SK-N-SH (cell line): ENCODE data around the gene HS3ST3A1. TPM values are rescaled to one million over a fixed set of nuclear protein-coding genes. Genes with fewer than 3 reads are reported as not detected.

ENCODE experiments used
- CTCF ChIA-PET: fragments of 300-600, 350-600 bp; formaldehyde crosslinking; extraction: SDS; loops from one replicate; lab custom pipeline; 2021; lab: Yijun Ruan, JAX
- POLR2A ChIA-PET: fragments of 350-600 bp; sonication (Branson Sonifier 250); formaldehyde crosslinking; extraction: SDS; loops from one replicate; lab custom pipeline; 2020; ENCODE audit warnings: antibody characterized with exemption, inconsistent platforms; lab: Yijun Ruan, JAX
- DNase-seq: peaks from one replicate; pipeline ENCODE4 v3.0.0; 2012
- H2AFZ ChIP-seq: fragments of 200-600 bp; sonication (generic); 2 replicates; pipeline ENCODE4 v1.8.1; 2016; ENCODE audit warnings: antibody characterized with exemption, mild to moderate bottlenecking, low read depth
- H3F3A ChIP-seq: fragments of 200-600 bp; sonication (generic); replicated peaks from 2 replicates; pipeline ENCODE3; 2016; ENCODE audit warnings: antibody characterized with exemption, mild to moderate bottlenecking; ENCODE audit not compliant: insufficient read depth
- H3K27ac ChIP-seq, 2 experiments: fragments of 200-500 bp in 1 of 2; fragments of 200-600 bp in 1 of 2; sonication (Bioruptor generic) in 1 of 2; sonication (generic), shearing (Covaris generic) in 1 of 2; 2 replicates each; pipeline versions ENCODE4 v1.5.1 to v1.6.1; 2014 to 2016; ENCODE audit warnings: low read depth in 2 of 2, inconsistent platforms in 1 of 2, low read length in 1 of 2, mild to moderate bottlenecking in 1 of 2, mixed read lengths in 1 of 2
- H3K27me3 ChIP-seq: fragments of 200-600 bp; sonication (generic), shearing (Covaris generic); 2 replicates; pipeline ENCODE4 v1.6.1; 2016; ENCODE audit warnings: mixed run types; ENCODE audit not compliant: insufficient read depth
- H3K36me3 ChIP-seq, 2 experiments: fragments of 200-500 bp in 1 of 2; fragments of 200-600 bp in 1 of 2; sonication (Bioruptor generic) in 1 of 2; sonication (generic) in 1 of 2; replicated peaks in 1 of 2; 2 replicates each; pipeline versions ENCODE3 to v1.5.1; 2014 to 2016; ENCODE audit warnings: low read length in 1 of 2, mild to moderate bottlenecking in 1 of 2; ENCODE audit not compliant: insufficient read depth in 2 of 2, control insufficient read depth in 1 of 2
- H3K4me1 ChIP-seq, 2 experiments: fragments of 200-500 bp in 1 of 2; fragments of 200-600 bp in 1 of 2; sonication (Bioruptor generic) in 1 of 2; sonication (generic), shearing (Covaris generic) in 1 of 2; 2 replicates each; pipeline versions ENCODE4 v1.5.1 to v1.6.1; 2014 to 2016; ENCODE audit warnings: low read depth in 1 of 2, low read length in 1 of 2, mixed run types in 1 of 2; ENCODE audit not compliant: insufficient read depth in 2 of 2, control insufficient read depth in 1 of 2
- H3K4me2 ChIP-seq: fragments of 200-600 bp; sonication (generic), shearing (Covaris generic); 2 replicates; pipeline ENCODE4 v1.6.1; 2017; ENCODE audit warnings: mixed run types
- H3K4me3 ChIP-seq, 2 experiments: fragments of 200-500 bp in 1 of 2; fragments of 200-600 bp in 1 of 2; sonication (Bioruptor generic) in 1 of 2; sonication (generic), shearing (Covaris generic) in 1 of 2; 2 replicates each; pipeline versions ENCODE4 v1.5.1 to v1.8.1; 2014 to 2016; ENCODE audit warnings: low read depth in 2 of 2, inconsistent platforms in 1 of 2, low read length in 1 of 2, mild to moderate bottlenecking in 1 of 2, mixed read lengths in 1 of 2, moderate library complexity in 1 of 2
- H3K79me2 ChIP-seq: fragments of 200-600 bp; sonication (generic); 2 replicates; pipeline ENCODE4 v1.8.1; 2017; ENCODE audit warnings: mild to moderate bottlenecking; ENCODE audit not compliant: insufficient read depth
- H3K9ac ChIP-seq: fragments of 200-600 bp; sonication (generic); 2 replicates; pipeline ENCODE4 v1.6.1; 2017; ENCODE audit warnings: mixed run types
- H3K9me2 ChIP-seq: fragments of 200-600 bp; sonication (generic); 2 replicates; pipeline ENCODE4 v1.6.1; 2017; ENCODE audit warnings: mixed run types
- H3K9me3 ChIP-seq: fragments of 200-600 bp; sonication (generic); 2 replicates; pipeline ENCODE4 v1.6.1; 2017; ENCODE audit warnings: mixed run types, mild to moderate bottlenecking, moderate library complexity
- H4K20me1 ChIP-seq: fragments of 200-600 bp; sonication (generic); 2 replicates; pipeline ENCODE4 v1.6.1; 2017; ENCODE audit warnings: mild to moderate bottlenecking, mixed run types; ENCODE audit not compliant: insufficient read depth
- CHD2 ChIP-seq: fragments of 150-350 bp; IDR thresholded peaks from 2 replicates; pipeline ENCODE4 v1.6.1; 2018; ENCODE audit warnings: low read length; ENCODE audit not compliant: partially characterized antibody
- EP300 ChIP-seq, 2 experiments: IDR thresholded peaks; 2 replicates each; pipeline versions ENCODE4 v1.4.0 to v1.6.1; 2012; ENCODE audit warnings: borderline replicate concordance in 1 of 2, low read depth in 1 of 2, low read length in 1 of 2
- FOSL2 ChIP-seq: IDR thresholded peaks from 2 replicates; pipeline ENCODE4 v1.4.0; 2012; ENCODE audit warnings: low read depth, mild to moderate bottlenecking, moderate library complexity, borderline replicate concordance
- GATA2 ChIP-seq: sonication (generic); formaldehyde crosslinking; IDR thresholded peaks from 2 replicates; pipeline ENCODE4 v1.5.0; 2020; ENCODE audit warnings: mild to moderate bottlenecking, missing genetic modification reagents
- JUND ChIP-seq: IDR thresholded peaks from 2 replicates; pipeline ENCODE4 v1.4.0; 2012
- RAD21 ChIP-seq: IDR thresholded peaks from 2 replicates; pipeline ENCODE4 v1.6.1; 2012; ENCODE audit warnings: mild to moderate bottlenecking, low read length
- SIN3A ChIP-seq: IDR thresholded peaks from 2 replicates; pipeline ENCODE4 v1.6.1; 2012; ENCODE audit warnings: low read depth, mild to moderate bottlenecking, low read length, moderate library complexity, borderline replicate concordance
- TAF1 ChIP-seq: IDR thresholded peaks from 2 replicates; pipeline ENCODE4 v1.6.1; 2012; ENCODE audit warnings: low read depth, mild to moderate bottlenecking, low read length, moderate library complexity, borderline replicate concordance
- TCF12 ChIP-seq: IDR thresholded peaks from 2 replicates; pipeline ENCODE4 v1.4.0; 2012
- WGBS: methylation state at CpG from one replicate; pipeline ENCODE4 v1.1.6; 2017; ENCODE audit warnings: low lambda C conversion rate; 5-methylcytosine and 5-hydroxymethylcytosine counted together
- polyA plus RNA-seq, 3 experiments: library from polyadenylated mRNA; depleted of rRNA; stranded (reverse); fragments of >200 nt; gene quantifications; 2 replicates each; pipeline ENCODE4 v1.2.3, GENCODE V29; 2012
- TF ChIP-seq, protein P1 (sequence below): IDR thresholded peaks from 2 replicates; pipeline ENCODE4 v1.4.0; 2012; ENCODE audit warnings: low read depth, borderline replicate concordance
- TF ChIP-seq, protein P2 (sequence below): fragments of 150-350 bp; IDR thresholded peaks from 2 replicates; pipeline ENCODE4 v1.6.1; 2017; ENCODE audit warnings: antibody characterized with exemption, low read length, low read depth, borderline replicate concordance
- TF ChIP-seq, protein P3 (sequence below): IDR thresholded peaks from 2 replicates; pipeline ENCODE4 v1.4.0; 2012; ENCODE audit warnings: low read depth
- TF ChIP-seq, protein P4 (sequence below): IDR thresholded peaks from 2 replicates; pipeline ENCODE4; 2012
- TF ChIP-seq, protein P5 (sequence below): IDR thresholded peaks from 2 replicates; pipeline ENCODE4 v1.4.0; 2012; ENCODE audit warnings: low read depth, borderline replicate concordance
- TF ChIP-seq, protein P6 (sequence below): fragments of 150-350 bp; IDR thresholded peaks from 2 replicates; pipeline ENCODE4 v1.6.1; 2016; ENCODE audit warnings: mild to moderate bottlenecking, low read depth, low read length
- TF ChIP-seq, protein P7 (sequence below): IDR thresholded peaks from 2 replicates; pipeline ENCODE4 v1.6.1; 2012; ENCODE audit warnings: mild to moderate bottlenecking, low read depth, low read length, moderate library complexity

HS3ST3A1 gene
- polyA plus RNA-seq, 1 of the 3 experiments (the other 2 are of a cell fraction) = 22.6 TPM

DNA sequence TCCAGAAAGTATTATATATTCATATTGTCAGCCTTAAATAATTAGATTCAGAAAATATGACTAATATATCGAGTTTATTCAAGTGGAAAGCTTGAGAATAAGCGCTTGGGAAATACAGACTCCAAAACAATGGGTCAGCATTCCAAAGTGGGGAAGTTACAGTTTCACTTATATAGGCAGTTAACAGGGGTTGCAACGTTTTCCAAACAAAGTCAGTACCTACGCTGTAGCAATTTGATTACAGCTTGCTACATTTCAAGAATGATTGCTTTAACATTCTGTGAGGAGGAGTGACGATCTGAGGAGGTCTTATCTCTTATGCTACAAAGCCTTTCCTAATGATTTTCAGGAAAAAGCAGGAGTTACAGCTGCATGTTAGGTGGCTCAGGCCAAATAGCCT lies 34.2 kb upstream of the HS3ST3A1 start (continued):
- TF ChIP-seq, protein P1, sequence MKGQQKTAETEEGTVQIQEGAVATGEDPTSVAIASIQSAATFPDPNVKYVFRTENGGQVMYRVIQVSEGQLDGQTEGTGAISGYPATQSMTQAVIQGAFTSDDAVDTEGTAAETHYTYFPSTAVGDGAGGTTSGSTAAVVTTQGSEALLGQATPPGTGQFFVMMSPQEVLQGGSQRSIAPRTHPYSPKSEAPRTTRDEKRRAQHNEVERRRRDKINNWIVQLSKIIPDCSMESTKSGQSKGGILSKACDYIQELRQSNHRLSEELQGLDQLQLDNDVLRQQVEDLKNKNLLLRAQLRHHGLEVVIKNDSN = no peak
- TF ChIP-seq JUND = no peak
- TF ChIP-seq, protein P2, sequence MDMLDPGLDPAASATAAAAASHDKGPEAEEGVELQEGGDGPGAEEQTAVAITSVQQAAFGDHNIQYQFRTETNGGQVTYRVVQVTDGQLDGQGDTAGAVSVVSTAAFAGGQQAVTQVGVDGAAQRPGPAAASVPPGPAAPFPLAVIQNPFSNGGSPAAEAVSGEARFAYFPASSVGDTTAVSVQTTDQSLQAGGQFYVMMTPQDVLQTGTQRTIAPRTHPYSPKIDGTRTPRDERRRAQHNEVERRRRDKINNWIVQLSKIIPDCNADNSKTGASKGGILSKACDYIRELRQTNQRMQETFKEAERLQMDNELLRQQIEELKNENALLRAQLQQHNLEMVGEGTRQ = no peak
- TF ChIP-seq, protein P3, sequence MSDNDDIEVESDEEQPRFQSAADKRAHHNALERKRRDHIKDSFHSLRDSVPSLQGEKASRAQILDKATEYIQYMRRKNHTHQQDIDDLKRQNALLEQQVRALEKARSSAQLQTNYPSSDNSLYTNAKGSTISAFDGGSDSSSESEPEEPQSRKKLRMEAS = no peak
- TF ChIP-seq, all 33 proteins: peak for 0

DNA sequence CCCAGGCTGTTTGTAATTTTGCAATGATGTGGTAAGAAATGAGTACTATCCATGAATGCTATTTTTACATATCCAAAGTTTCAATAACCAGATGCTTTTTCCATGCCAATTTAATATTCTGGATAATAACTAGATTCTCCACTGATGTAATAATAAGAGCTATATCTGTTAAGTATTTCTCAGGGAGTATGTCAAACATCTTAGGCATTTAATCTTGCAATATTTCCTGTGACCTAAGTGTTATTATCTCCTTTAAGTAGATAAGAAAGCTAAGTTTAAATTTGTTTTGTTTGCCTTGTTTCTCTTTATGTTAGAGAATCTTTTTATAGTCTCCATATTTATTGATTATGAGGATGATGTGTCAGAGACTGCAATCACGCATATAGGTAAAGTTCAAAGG lies 32.3 kb upstream of the HS3ST3A1 start:
- H3K79me2 ChIP-seq = no peaks in the 10 kb centered on the region
- H3K4me2 ChIP-seq = no peak overlapping the region
- H3K4me3 ChIP-seq = no peak overlapping the region
- H4K20me1 ChIP-seq = no peaks in the 10 kb centered on the region
- POLR2A ChIA-PET = no interaction called here
- no peak overlapping the region for H3K9ac ChIP-seq
- peaks cover 15% of the 10 kb centered on the region; the same call in 1 of the 2 replicates for H3K27me3 ChIP-seq
- no peaks in the 10 kb centered on the region for H3F3A ChIP-seq
- H3K36me3 ChIP-seq = no peaks in the 10 kb centered on the region
- TF ChIP-seq, protein P4, sequence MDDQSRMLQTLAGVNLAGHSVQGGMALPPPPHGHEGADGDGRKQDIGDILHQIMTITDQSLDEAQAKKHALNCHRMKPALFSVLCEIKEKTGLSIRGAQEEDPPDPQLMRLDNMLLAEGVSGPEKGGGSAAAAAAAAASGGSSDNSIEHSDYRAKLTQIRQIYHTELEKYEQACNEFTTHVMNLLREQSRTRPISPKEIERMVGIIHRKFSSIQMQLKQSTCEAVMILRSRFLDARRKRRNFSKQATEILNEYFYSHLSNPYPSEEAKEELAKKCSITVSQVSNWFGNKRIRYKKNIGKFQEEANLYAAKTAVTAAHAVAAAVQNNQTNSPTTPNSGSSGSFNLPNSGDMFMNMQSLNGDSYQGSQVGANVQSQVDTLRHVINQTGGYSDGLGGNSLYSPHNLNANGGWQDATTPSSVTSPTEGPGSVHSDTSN = no peak
- TF ChIP-seq FOSL2 (no peak), GATA2 (CRISPR knock-in tag) (no peak), JUND (no peak), RAD21 (no peak), TCF12 (no peak), SIN3A (no peak), EP300 (IDR thresholded peaks at IDR 0.05; ENCODE audit: borderline replicate concordance in 1 of 2, low read depth in 1 of 2, low read length in 1 of 2) (no peak), TAF1 (no peak), CHD2 (no peak)
- TF ChIP-seq, protein P5, sequence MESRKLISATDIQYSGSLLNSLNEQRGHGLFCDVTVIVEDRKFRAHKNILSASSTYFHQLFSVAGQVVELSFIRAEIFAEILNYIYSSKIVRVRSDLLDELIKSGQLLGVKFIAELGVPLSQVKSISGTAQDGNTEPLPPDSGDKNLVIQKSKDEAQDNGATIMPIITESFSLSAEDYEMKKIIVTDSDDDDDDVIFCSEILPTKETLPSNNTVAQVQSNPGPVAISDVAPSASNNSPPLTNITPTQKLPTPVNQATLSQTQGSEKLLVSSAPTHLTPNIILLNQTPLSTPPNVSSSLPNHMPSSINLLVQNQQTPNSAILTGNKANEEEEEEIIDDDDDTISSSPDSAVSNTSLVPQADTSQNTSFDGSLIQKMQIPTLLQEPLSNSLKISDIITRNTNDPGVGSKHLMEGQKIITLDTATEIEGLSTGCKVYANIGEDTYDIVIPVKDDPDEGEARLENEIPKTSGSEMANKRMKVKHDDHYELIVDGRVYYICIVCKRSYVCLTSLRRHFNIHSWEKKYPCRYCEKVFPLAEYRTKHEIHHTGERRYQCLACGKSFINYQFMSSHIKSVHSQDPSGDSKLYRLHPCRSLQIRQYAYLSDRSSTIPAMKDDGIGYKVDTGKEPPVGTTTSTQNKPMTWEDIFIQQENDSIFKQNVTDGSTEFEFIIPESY = no peak
- TF ChIP-seq, protein P6, sequence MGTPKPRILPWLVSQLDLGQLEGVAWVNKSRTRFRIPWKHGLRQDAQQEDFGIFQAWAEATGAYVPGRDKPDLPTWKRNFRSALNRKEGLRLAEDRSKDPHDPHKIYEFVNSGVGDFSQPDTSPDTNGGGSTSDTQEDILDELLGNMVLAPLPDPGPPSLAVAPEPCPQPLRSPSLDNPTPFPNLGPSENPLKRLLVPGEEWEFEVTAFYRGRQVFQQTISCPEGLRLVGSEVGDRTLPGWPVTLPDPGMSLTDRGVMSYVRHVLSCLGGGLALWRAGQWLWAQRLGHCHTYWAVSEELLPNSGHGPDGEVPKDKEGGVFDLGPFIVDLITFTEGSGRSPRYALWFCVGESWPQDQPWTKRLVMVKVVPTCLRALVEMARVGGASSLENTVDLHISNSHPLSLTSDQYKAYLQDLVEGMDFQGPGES = no peak
- TF ChIP-seq, protein P7, sequence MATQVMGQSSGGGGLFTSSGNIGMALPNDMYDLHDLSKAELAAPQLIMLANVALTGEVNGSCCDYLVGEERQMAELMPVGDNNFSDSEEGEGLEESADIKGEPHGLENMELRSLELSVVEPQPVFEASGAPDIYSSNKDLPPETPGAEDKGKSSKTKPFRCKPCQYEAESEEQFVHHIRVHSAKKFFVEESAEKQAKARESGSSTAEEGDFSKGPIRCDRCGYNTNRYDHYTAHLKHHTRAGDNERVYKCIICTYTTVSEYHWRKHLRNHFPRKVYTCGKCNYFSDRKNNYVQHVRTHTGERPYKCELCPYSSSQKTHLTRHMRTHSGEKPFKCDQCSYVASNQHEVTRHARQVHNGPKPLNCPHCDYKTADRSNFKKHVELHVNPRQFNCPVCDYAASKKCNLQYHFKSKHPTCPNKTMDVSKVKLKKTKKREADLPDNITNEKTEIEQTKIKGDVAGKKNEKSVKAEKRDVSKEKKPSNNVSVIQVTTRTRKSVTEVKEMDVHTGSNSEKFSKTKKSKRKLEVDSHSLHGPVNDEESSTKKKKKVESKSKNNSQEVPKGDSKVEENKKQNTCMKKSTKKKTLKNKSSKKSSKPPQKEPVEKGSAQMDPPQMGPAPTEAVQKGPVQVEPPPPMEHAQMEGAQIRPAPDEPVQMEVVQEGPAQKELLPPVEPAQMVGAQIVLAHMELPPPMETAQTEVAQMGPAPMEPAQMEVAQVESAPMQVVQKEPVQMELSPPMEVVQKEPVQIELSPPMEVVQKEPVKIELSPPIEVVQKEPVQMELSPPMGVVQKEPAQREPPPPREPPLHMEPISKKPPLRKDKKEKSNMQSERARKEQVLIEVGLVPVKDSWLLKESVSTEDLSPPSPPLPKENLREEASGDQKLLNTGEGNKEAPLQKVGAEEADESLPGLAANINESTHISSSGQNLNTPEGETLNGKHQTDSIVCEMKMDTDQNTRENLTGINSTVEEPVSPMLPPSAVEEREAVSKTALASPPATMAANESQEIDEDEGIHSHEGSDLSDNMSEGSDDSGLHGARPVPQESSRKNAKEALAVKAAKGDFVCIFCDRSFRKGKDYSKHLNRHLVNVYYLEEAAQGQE = no peak
- TF ChIP-seq, protein P2 = no peak
- TF ChIP-seq, all 33 proteins: peak for 0
- no peak for DNase-seq
- Histone ChIP-seq H3K9me3 (no peaks in the 10 kb centered on the region), H3K9me2 (no peaks in the 10 kb centered on the region), H3K4me1 (no peaks in the 10 kb centered on the region), H2AFZ (no peak overlapping the region), H3K27ac (no peak overlapping the region)
- 82% methylated on average over 1 of the region's 1 CpG for WGBS
- CTCF ChIA-PET = no interaction called here
